ENCODE measurements around the gene NRP1. TPM values are rescaled to one million over a fixed set of nuclear protein-coding genes. Genes with fewer than 3 reads are reported as not detected.
A peak's percentile ranks its signal among the peaks of the same experiment; 100 is the strongest.

Gene NRP1
- polyA plus RNA-seq, 1 experiment = 218 TPM

GRCh38 chr10:33136781-33137180 is 197.7 kb downstream of the NRP1 start:
- DNase-seq (ENCODE audit: low read depth, low spot score) = no peak
- H3K9me3 ChIP-seq (ENCODE audit: control insufficient read depth, insufficient read depth, low read length) = no peaks in the 10 kb centered on the region
- H3K27ac ChIP-seq (ENCODE audit: low read depth, low read length) = peak overlapping the region; percentile 25
- POLR2A ChIA-PET = interaction anchor here (0.7 to 1.5 kb wide), 2 partner anchors 10 to 23 kb away, joined by 3 read pairs; no protein-coding TSS in a partner anchor
- H3K27me3 ChIP-seq (ENCODE audit: control insufficient read depth, insufficient read depth, low read length) = no peaks in the 10 kb centered on the region
- no peak for TF ChIP-seq CTCF (IDR thresholded peaks at IDR 0.05; ENCODE audit: low read depth, low read length)
- H3K4me3 ChIP-seq (ENCODE audit: low read depth, low read length) = no peak overlapping the region
- CTCF ChIA-PET = no interaction called here

GRCh38 chr10:33136271-33136670 is 198.2 kb downstream of the NRP1 start:
- no peak for DNase-seq (ENCODE audit: low read depth, low spot score)
- H3K27ac ChIP-seq (ENCODE audit: low read depth, low read length) = peak overlapping the region; percentile 47
- POLR2A ChIA-PET = interaction anchor here (0.7 to 1.5 kb wide), 3 partner anchors 10 to 35 kb away, joined by 3 read pairs; no protein-coding TSS in a partner anchor
- no peak overlapping the region for H3K4me3 ChIP-seq (ENCODE audit: low read depth, low read length)
- no peak for TF ChIP-seq CTCF (IDR thresholded peaks at IDR 0.05; ENCODE audit: low read depth, low read length)
- H3K9me3 ChIP-seq (ENCODE audit: control insufficient read depth, insufficient read depth, low read length) = no peaks in the 10 kb centered on the region
- CTCF ChIA-PET = interaction anchor here (0.7 to 1.3 kb wide), 3 partner anchors 20 to 155 kb away, joined by 3 to 4 read pairs (median 3); no protein-coding TSS in a partner anchor
- no peaks in the 10 kb centered on the region for H3K27me3 ChIP-seq (ENCODE audit: control insufficient read depth, insufficient read depth, low read length)

- Histone ChIP-seq H3K27ac (ENCODE audit: low read depth, low read length) (no peak overlapping the region), H3K27me3 (ENCODE audit: control insufficient read depth, insufficient read depth, low read length) (no peaks in the 10 kb centered on the region), H3K9me3 (ENCODE audit: control insufficient read depth, insufficient read depth, low read length) (no peaks in the 10 kb centered on the region), H3K4me3 (ENCODE audit: low read depth, low read length) (no peak overlapping the region)
- TF ChIP-seq CTCF (IDR thresholded peaks at IDR 0.05; ENCODE audit: low read depth, low read length) = no peak
- DNase-seq (ENCODE audit: low read depth, low spot score) = no peak
- ChIA-PET CTCF (interaction anchor here (1.8 kb wide), 1 partner anchor 125 kb away, joined by 8 read pairs; no protein-coding TSS in a partner anchor), POLR2A (interaction anchor here (0.7 to 0.8 kb wide), 2 partner anchors 21 to 139 kb away, joined by 3 read pairs; no protein-coding TSS in a partner anchor)
These were observed 200.3 kb downstream of the NRP1 start for GRCh38 chr10:33134011-33134751.

- H3K4me3 ChIP-seq (ENCODE audit: low read depth, low read length) = no peak overlapping the region
- no peak for DNase-seq (ENCODE audit: low read depth, low spot score)
- POLR2A ChIA-PET = interaction anchor here (0.7 to 0.8 kb wide), 2 partner anchors 20 to 139 kb away, joined by 3 read pairs; no protein-coding TSS in a partner anchor
These were observed 200.9 kb downstream of the NRP1 start for GRCh38 chr10:33133557-33133956.

More at GRCh38 chr10:33133557-33133956, 200.9 kb downstream of the NRP1 start:
- TF ChIP-seq CTCF (IDR thresholded peaks at IDR 0.05; ENCODE audit: low read depth, low read length) = no peak
- no peaks in the 10 kb centered on the region for H3K9me3 ChIP-seq (ENCODE audit: control insufficient read depth, insufficient read depth, low read length)
- H3K27ac ChIP-seq (ENCODE audit: low read depth, low read length) = no peak overlapping the region
- CTCF ChIA-PET = interaction anchor here (1.2 kb wide), 1 partner anchor 22 kb away, joined by 3 read pairs; no protein-coding TSS in a partner anchor
- H3K27me3 ChIP-seq (ENCODE audit: control insufficient read depth, insufficient read depth, low read length) = no peaks in the 10 kb centered on the region

Measured in AG04450 (cell line).